GM18508 (cell line): ENCODE data around the gene ULK4.
"Not testable (repeated sequence)": the region's sequence is repeated elsewhere in the genome, so short reads cannot be mapped to it uniquely, and the experiment has no call there.

Experiments
- ATAC-seq: cut with Tn5 transposase; IDR thresholded peaks from one replicate; pipeline ENCODE4 v1.9.1; 2021; ENCODE audit warnings: moderate number of reproducible peaks; ENCODE audit not compliant: insufficient read depth, unreplicated experiment

ULK4 gene

GRCh38 chr3:41462103-41462691, 499.7 kb downstream of the ULK4 start:
- ATAC-seq = no peak

- ATAC-seq = no peak
These were observed 501.2 kb downstream of the ULK4 start for GRCh38 chr3:41460736-41461135.

- ATAC-seq = no peak
These were observed 504.7 kb downstream of the ULK4 start for GRCh38 chr3:41457176-41457575.

DNA sequence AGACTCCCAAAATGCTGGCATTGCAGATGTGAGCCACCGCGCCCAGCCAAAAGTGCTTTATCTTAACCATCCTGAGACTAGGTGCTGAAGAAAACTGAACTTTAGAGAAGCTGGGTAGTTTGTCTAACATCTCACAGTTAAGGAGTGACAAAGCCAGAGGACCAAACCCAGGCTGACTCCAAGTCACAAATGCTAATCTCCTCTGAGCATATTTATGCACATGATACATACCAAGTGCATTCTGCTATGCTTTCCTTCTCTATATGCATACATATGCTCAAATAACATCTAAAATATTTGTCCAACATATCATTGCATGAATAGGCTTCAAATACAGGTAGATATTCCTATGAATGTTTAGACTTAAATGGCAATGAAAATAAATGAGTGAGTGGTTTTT, 505.7 kb downstream of the ULK4 start:
- ATAC-seq = no peak

DNA sequence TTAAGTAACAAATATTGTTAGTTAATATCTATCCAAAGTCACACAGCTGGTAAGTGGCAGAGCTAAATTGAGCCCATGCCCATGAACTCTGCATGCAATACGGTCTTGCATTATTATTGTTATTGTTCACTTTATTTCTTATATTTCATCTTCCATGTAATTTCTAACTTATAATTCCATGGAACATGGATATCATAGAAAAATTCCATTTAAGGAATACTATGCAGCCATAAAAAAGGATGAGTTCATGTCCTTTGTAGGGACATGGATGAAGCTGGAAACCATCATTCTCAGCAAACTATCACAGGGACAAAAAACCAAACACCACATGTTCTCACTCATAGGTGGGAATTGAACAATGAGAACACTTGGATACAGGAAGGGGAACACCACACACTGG, 508.3 kb downstream of the ULK4 start:
- ATAC-seq = not testable (repeated sequence)

DNA sequence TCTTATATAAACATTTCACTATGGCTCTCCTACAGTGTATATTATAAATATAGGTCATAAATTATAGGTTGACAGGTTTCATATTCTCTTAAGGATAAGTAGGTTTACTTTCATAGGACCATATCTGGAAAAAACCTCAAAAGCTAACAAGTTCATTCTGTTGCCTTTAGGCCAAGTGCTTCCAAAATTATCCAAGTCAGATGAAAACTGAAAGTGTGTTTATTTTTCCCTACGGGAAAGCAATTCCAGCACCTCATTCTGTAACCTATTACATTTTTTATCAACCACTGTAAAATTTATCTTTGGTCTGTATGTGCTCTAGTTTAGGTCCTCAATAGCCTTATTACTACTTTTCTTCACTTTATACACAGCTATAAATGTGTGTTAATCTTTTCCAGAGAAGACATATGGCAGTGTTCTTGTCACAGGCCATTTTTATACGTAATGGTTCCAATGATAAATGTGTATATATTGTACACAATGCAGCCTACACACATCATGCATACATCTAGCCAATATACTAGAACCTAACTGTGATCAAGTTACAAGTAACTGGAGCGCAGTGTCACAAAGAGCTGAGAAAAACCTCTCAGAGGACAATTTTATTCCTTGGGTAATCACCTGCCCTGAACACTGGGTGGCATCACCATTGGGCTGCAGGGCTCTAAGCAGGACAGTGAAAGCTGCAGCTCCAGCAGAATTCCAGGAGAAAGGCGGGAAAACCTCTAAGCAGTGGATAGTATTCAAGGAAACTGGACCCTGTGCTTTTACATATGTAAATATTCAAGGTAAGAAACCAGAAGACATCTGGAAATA, 511.3 kb downstream of the ULK4 start:
- no peak for ATAC-seq

DNA sequence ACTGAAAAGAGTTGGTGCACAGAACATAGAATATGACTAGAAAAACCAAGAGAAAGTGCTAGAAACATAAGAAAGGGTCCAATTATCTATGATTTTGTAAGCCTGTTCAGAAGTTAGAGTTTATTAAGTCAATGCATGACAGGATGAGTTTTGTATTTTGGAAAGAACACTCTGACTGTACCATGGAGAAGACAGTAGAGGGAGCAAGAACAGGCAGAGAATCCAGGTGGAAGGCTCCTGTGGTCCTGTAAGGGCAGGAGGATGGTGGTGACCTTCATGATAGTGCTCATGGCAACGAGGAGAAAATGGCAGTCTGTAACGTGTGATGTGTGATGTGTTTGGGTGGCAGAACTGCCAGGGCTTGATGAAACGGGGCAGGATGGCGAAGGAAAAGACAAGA, 513.5 kb downstream of the ULK4 start:
- ATAC-seq = no peak

GRCh38 chr3:41447701-41448100, 514.2 kb downstream of the ULK4 start:
- ATAC-seq = no peak

DNA sequence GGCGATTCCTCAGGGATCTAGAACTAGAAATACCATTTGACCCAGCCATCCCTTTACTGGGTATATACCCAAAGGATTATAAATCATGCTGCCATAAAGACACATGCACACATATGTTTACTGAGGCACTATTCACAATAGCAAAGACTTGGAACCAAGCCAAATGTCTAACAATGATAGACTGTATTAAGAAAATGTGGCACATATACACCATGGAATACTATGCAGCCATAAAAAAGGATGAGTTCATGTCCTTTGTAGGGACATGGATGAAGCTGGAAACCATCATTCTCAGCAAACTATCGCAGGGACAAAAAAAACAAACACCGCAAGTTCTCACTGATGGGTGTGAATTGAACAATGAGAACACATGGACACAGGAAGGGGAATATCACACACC, 515.6 kb downstream of the ULK4 start:
- not testable (repeated sequence) for ATAC-seq

GRCh38 chr3:41441568-41441967, 520.3 kb downstream of the ULK4 start:
- no peak for ATAC-seq

DNA sequence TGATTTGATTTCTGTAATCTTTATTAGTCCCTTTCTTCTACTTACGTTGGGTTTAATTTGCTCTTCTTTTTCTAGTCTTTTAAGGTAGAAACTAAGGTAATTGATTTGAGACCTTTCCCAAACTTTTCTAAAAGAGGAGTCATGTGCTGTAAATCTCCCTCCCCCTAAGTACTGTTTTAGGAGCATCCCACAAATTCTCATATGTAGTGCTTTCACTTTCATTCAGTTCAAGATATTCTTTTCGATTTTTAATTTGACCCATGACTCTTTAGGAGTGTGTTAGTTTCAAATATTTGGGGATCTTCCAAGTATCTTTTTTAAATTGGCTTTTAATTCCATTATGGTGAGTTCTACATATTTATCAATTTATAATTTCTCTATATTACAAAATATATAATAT, 520.8 kb downstream of the ULK4 start:
- no peak for ATAC-seq

- no peak for ATAC-seq
These were observed 524.9 kb downstream of the ULK4 start for GRCh38 chr3:41436983-41437382.

DNA sequence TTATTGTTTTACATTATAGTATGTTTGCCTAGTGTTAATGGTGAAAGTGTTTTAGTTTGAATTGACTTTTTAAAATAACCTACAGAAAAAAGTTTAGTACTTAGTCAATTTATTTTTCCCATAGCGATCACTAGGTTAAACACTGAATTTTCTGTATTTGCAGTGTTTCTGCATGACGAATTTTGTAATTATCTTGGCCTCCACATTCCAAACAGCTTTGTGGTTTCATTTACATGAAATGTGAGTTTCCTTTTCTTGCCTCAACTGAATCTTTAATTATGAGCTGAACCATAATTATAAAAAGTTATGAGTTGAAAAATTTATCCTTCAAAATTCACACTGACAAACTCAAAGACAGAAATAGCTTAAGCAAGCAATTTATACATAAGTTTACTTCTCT, 527.1 kb downstream of the ULK4 start:
- no peak for ATAC-seq

DNA sequence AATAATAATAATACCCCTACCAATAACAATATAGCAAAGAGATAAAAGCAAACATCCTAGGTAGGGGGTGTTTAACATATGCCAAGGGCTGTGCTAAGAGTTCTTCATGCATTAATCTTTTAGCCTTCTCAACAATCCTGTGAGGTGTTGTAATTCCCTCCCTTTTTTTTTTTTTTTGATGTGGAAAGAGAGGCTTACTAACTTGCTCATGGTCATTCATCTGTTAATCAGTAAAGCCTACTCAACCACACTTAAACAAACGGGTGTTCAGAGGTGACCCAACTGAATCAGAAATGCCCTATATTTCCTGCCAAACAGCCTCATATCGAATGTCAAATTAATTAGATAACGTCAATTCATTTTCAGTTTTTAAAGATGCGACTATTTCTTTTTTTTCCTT, 530.5 kb downstream of the ULK4 start:
- no peak for ATAC-seq

DNA sequence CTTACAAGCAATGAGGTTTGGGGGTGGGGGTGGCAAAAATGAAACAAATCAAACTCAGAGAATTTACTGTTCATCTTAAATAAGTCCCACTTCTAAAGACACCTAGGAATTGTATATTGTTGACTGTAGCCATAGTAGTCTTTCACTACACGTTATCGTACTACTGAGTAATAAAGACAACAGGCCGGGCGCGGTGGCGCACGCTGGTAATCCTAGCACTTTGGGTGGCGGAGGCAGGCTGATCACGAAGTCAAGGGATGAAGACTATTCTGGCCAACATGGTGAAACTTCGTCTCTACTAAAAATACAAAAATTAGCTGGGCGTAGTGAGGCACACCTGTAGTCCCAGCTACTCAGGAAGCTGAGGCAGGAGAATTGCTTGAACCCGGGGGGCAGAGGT, 531.0 kb downstream of the ULK4 start:
- no peak for ATAC-seq

DNA sequence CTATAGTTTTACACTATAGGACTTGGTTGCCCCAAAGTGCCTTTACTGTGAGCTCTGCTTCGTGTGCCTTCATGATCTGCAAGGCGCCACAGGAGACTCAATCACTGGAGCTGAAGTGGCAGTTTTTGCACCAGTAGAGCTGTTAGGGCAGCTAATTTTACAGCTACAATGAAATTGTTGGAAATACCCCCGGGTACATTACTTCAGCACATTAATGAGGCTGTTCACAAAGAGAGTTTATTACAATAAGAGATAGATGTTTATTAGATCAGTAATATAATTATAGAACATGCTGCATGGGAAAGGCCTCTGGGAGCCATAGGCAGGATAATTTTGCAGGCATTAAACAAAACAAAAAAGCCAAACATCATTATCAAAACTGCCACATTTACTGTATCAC, 531.5 kb downstream of the ULK4 start:
- ATAC-seq = no peak

GRCh38 chr3:41426485-41426884, 535.4 kb downstream of the ULK4 start:
- no peak for ATAC-seq

DNA sequence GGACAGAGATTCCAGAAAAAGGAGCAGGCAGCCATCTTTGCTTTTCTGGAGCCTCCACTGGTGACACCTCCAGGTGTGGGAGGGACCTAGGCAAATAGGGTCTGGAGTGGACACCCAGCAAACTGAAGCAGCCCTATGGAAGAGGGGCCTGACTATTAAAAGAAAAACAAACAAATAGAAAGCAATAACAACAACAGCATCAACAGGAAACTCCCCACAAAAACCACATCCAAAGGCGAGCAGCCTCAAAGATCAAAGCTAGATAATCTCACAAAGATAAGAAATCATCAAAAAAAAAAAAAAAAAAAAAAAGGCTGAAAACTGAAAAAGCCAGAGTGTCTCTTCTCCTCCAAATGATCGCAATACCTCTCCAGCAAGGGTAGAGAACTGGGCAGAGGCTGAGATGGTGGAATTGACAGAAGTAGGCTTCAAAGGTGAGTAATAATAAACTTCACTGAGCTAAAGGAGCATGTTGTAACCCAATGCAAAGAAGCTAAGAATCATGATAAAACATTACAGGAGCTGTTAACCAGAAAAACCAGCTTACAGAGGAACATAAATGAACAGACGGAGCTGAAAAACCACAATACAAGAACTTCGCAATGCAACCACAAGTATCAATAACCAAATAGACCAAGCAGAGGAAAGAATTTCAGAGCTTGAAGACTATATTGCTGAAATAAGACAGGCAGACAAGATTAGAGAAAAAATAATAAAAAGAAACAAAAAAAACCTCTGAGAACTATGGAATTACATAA, 537.2 kb downstream of the ULK4 start:
- no peak for ATAC-seq

DNA sequence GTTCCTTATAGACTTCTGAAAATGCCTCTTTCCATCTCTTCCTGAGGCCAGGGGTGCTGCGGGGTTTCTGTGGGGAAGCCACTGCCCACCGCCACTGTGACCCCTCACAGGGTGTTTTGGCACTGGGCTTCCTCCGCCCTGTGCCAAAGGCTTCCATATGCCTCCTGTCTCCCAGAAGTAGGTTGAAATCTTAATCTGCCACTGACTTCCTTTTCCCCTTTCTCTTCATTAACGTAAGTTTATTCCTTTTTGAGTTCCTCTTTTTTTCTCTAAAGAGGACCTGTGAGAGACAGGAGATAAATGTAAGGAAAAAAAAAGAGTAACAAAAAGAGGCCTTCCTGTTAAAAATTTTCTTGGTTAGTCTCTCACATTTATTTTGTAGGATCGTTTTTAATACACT, 542.1 kb downstream of the ULK4 start:
- no peak for ATAC-seq

GRCh38 chr3:41418961-41419691, 542.8 kb downstream of the ULK4 start:
- ATAC-seq = no peak

DNA sequence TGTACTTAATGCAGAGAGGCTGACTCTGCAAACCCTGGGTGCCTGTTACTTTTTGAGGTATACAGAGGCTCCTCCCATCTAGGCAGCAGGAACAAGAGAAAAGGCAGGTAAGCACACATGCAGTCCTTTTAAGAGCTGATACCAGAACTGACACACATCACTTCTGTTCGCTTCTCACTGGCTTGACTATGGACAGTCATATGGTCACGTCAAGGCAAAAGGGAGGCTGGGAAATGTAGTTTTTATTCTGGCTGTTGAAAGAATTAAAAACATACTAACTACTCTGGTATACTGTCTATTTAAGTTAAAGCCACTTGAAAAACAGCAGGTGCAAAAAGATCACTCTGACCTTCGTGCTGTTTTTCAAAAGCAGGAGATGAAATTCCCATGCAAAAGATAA, 544.3 kb downstream of the ULK4 start:
- ATAC-seq = no peak
